Measurements from ENCODE around the gene SYNDIG1L.

Gene SYNDIG1L

DNA sequence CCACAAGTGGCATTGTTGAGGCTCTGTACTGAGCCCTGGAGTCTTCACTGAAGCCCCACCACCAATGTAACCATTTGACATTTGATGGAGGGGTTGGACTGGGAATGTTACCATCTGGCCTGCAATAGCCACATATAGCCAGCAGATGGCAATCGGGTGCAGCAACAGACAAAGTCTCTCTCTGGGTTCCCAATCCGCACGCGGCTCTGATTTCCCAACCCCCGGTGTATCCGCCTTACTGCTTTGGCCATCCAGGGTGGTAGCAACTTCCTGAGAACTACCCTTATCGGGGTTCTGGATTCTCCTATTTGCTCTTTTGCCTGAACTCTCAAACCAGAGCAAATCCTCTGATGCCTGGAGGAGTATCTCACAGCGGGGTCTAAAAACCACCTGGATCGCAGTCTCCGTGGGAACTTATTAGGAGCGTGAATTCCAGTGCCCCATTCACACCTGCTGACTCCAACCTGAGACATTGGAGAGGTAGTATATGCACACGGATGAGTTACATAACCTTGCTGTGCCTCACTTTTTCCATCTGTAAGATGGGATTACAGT lies 63.6 kb downstream of the SYNDIG1L start:
- peak; percentile 87 for FAIRE-seq
- DNase-seq (ENCODE audit: low spot score), result peak; percentile 91

DNA sequence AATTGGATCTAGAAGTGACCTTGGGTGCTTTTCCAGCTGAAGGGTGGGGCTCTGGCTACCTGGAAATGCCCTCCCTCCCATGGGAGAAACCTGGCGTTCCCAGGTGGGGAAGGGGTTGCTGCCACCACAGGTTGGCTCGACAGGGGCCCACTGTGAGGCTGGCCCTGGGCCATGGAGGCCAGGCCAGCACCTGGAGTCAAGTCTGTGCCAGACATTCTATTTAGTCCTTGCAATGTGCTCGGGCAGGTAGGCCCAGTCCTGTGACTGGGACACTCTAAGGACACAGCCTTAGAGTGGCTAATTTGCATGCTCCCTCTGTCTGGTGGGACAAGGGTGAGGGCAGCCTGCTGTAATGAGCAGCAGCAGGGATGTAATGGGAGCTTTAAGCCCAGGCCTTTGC lies 65.8 kb downstream of the SYNDIG1L start:
- DNase-seq (ENCODE audit: low spot score), result no peak
- FAIRE-seq, result no peak

DNA sequence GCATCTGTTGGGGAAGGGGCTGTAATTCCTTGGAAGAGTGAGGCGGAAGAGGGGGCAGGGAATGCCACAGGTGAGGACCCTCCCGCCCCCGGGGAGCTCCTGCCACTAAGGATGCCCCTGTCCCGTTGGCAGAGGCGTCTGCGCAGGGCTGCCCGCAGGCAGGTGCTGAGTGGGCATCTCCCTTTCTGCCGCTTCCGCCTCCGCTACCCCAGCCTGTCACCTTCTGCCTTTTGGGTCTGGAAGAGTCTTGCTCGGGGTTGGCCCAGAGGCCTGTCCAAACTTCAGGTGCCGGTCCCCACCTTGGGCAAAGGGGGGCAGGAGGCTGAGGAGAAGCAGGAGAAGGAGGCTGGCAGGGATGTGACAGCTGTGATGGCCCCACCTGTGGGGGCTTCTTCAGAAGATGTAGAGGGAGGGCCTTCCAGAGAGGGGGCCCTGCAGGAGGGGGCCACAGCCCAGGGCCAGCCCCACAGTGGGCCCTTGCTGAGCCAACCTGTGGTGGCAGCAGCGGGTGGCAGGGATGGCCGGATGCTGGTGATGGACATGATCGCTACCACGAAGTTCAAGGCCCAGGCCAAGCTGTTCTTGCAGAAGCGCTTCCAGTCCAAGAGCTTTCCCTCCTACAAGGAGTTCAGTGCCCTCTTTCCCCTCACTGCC lies 67.7 kb downstream of the SYNDIG1L start:
- FAIRE-seq, result no peak
- DNase-seq (ENCODE audit: low spot score), result no peak

DNA sequence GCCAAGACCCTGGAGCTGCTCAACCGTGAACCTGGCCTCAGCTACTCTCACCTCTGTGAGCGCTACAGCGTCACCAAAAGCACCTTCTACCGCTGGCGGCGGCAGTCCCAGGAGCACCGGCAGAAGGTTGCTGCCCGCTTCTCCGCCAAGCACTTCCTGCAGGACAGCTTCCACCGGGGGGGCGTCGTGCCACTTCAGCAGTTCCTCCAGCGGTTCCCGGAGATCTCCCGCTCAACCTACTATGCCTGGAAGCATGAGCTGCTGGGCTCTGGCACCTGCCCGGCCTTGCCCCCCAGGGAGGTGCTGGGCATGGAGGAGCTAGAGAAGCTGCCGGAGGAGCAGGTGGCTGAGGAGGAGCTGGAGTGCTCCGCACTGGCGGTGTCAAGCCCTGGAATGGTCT lies 68.4 kb downstream of the SYNDIG1L start:
- FAIRE-seq (no peak), DNase-seq (ENCODE audit: low spot score) (no peak)

DNA sequence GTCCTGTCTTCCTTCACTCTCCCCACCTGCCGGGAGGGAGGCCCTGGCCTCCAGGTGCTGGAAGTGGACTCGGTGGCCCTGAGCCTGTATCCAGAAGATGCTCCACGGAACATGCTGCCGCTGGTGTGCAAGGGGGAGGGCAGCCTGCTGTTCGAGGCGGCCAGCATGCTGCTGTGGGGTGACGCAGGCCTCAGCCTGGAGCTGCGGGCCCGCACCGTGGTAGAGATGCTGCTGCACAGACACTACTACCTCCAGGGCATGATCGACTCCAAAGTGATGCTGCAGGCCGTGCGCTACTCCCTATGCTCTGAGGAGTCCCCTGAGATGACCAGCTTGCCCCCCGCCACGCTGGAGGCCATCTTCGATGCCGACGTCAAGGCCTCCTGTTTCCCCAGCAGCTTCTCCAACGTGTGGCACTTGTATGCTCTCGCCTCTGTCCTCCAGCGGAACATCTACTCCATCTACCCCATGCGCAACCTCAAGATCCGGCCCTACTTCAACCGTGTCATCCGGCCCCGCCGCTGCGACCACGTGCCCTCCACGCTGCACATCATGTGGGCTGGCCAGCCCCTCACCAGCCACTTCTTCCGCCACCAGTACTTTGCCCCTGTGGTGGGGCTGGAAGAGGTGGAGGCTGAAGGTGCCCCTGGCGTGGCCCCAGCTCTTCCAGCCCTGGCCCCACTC lies 69.0 kb downstream of the SYNDIG1L start:
- FAIRE-seq (peak; percentile 78), DNase-seq (ENCODE audit: low spot score) (no peak)
